Liver (tissue), 9 donors: Measurements from ENCODE around the gene MSI1. TPM values are rescaled to one million over a fixed set of nuclear protein-coding genes. Genes with fewer than 3 reads are reported as not detected.

Source experiments
- DNase-seq: peaks from one replicate; pipeline ENCODE4 v3.0.0-alpha.2; 2017; ENCODE audit warnings: low spot score
- H3K27ac ChIP-seq, 2 donors: one replicate each; pipeline ENCODE4 v1.7.0; 2013; ENCODE audit warnings: inconsistent platforms in 2 of 2, low read length in 2 of 2, control low read depth in 1 of 2, low read depth in 1 of 2, mild to moderate bottlenecking in 1 of 2
- H3K27me3 ChIP-seq, 4 donors: one replicate each; pipeline versions ENCODE4 v1.6.1 to v1.7.0; 2013; ENCODE audit warnings: low read length in 3 of 4, inconsistent platforms in 1 of 4, mild to moderate bottlenecking in 1 of 4, moderate library complexity in 1 of 4; ENCODE audit not compliant: control insufficient read depth in 4 of 4, insufficient read depth in 4 of 4
- H3K36me3 ChIP-seq, 4 donors: one replicate each; pipeline versions ENCODE4 v1.6.1 to v1.7.0; 2013; ENCODE audit warnings: low read length in 3 of 4, mild to moderate bottlenecking in 3 of 4, low read depth in 1 of 4, moderate library complexity in 1 of 4; ENCODE audit not compliant: control insufficient read depth in 4 of 4, insufficient read depth in 3 of 4
- H3K4me1 ChIP-seq, 4 donors: one replicate each; pipeline versions ENCODE4 v1.6.1 to v1.7.0; 2013; ENCODE audit warnings: low read length in 3 of 4, mild to moderate bottlenecking in 3 of 4, moderate library complexity in 1 of 4; ENCODE audit not compliant: control insufficient read depth in 4 of 4, insufficient read depth in 4 of 4
- H3K4me3 ChIP-seq, 3 donors: one replicate each; pipeline versions ENCODE4 v1.6.1 to v1.7.0; 2013; ENCODE audit warnings: low read length in 3 of 3, control low read depth in 1 of 3, low read depth in 1 of 3, mild to moderate bottlenecking in 1 of 3
- H3K9ac ChIP-seq, 2 donors: one replicate each; pipeline ENCODE4 v1.7.0; 2013; ENCODE audit warnings: low read length in 2 of 2, mild to moderate bottlenecking in 2 of 2, moderate library complexity in 2 of 2, control low read depth in 1 of 2, low read depth in 1 of 2
- H3K9me3 ChIP-seq, 4 donors: one replicate each; pipeline versions ENCODE4 v1.6.1 to v1.7.0; 2013; ENCODE audit warnings: low read length in 3 of 4; ENCODE audit not compliant: control insufficient read depth in 4 of 4
- EGR1 ChIP-seq, 2 donors: IDR thresholded peaks; 2 replicates each; pipeline ENCODE4 v1.6.1; 2016 to 2018; ENCODE audit warnings: antibody characterized with exemption in 2 of 2, low read depth in 2 of 2
- FOXA1 ChIP-seq: IDR thresholded peaks from 2 replicates; pipeline ENCODE4 v1.6.1; 2016; ENCODE audit warnings: antibody characterized with exemption
- FOXA2 ChIP-seq: IDR thresholded peaks from 2 replicates; pipeline ENCODE4 v1.6.1; 2016; ENCODE audit warnings: antibody characterized with exemption
- GABPA ChIP-seq, 2 donors: IDR thresholded peaks in 1 of 2; conservative IDR thresholded peaks in 1 of 2; 2 replicates each; pipeline ENCODE4 v1.6.1; 2016; ENCODE audit warnings: antibody characterized with exemption in 2 of 2, mild to moderate bottlenecking in 1 of 2, moderate library complexity in 1 of 2
- HNF4A ChIP-seq, 2 donors: conservative IDR thresholded peaks; 2 replicates each; pipeline ENCODE4 v1.6.1; 2016; ENCODE audit warnings: antibody characterized with exemption in 2 of 2, mild to moderate bottlenecking in 2 of 2
- HNF4G ChIP-seq: IDR thresholded peaks from 2 replicates; pipeline ENCODE4 v1.6.1; 2016; ENCODE audit warnings: antibody characterized with exemption
- JUND ChIP-seq, 2 donors: IDR thresholded peaks; 2 replicates each; pipeline ENCODE4 v1.6.1; 2016; ENCODE audit warnings: antibody characterized with exemption in 2 of 2
- MAX ChIP-seq: IDR thresholded peaks from 2 replicates; pipeline ENCODE4 v1.6.1; 2016; ENCODE audit warnings: antibody characterized with exemption
- NR2F2 ChIP-seq: IDR thresholded peaks from 2 replicates; pipeline ENCODE4 v1.6.1; 2016; ENCODE audit warnings: antibody characterized with exemption
- RAD21 ChIP-seq, 2 donors: IDR thresholded peaks; 2 replicates each; pipeline ENCODE4 v1.6.1; 2016; ENCODE audit warnings: antibody characterized with exemption in 2 of 2, mild to moderate bottlenecking in 2 of 2
- REST ChIP-seq: IDR thresholded peaks from 2 replicates; pipeline ENCODE4 v1.6.1; 2016; ENCODE audit warnings: antibody characterized with exemption, mild to moderate bottlenecking
- RXRA ChIP-seq, 2 donors: IDR thresholded peaks; 2 replicates each; pipeline ENCODE4 v1.6.1; 2017 to 2018; ENCODE audit warnings: antibody characterized with exemption in 2 of 2, mild to moderate bottlenecking in 1 of 2
- SP1 ChIP-seq: IDR thresholded peaks from 2 replicates; pipeline ENCODE4 v1.6.1; 2018; ENCODE audit warnings: antibody characterized with exemption, mild to moderate bottlenecking
- TAF1 ChIP-seq: conservative IDR thresholded peaks from 2 replicates; pipeline ENCODE4 v1.6.1; 2016; ENCODE audit warnings: antibody characterized with exemption, mild to moderate bottlenecking
- YY1 ChIP-seq: IDR thresholded peaks from 2 replicates; pipeline ENCODE4 v1.6.1; 2016; ENCODE audit warnings: antibody characterized with exemption, mild to moderate bottlenecking
- ZBTB33 ChIP-seq: IDR thresholded peaks from 2 replicates; pipeline ENCODE4 v1.6.1; 2016; ENCODE audit warnings: antibody characterized with exemption
- WGBS: extraction: QIAGEN DNeasy Blood & Tissue Kit; methylation state at CpG from one replicate; pipeline ENCODE4 v1.1.7; 2013; 5-methylcytosine and 5-hydroxymethylcytosine counted together
- polyA plus RNA-seq, 2 donors: library from polyadenylated mRNA; stranded (reverse) in 1 of 2; unstranded in 1 of 2; fragments of 200-250 nt in 1 of 2; fragments of >200 nt in 1 of 2; fragmentation: Nextera tagmentation in 1 of 2; extraction: Ambion mirVana in 1 of 2; gene quantifications; one replicate each; pipeline versions ENCODE4 v1.2.1 to v1.2.3, GENCODE V29; 2013 to 2015
- total RNA-seq, 2 donors: library from RNA; depleted of rRNA; stranded (reverse); fragments of >200 nt; gene quantifications; one replicate each; pipeline ENCODE4 v1.2.3, GENCODE V29; 2014
- TF ChIP-seq, protein P1 (sequence below): fragments of 150-350 bp; IDR thresholded peaks from 2 replicates; pipeline ENCODE4 v1.5.1; 2017; ENCODE audit warnings: improper control_type of control experiment, low read depth, low read length; ENCODE audit not compliant: missing input control
- TF ChIP-seq, protein P2 (sequence below): IDR thresholded peaks from 2 replicates; pipeline ENCODE4 v1.6.1; 2016; ENCODE audit warnings: antibody characterized with exemption
- donor health status: healthy.
- donor health status: healthy.
- donor health status: healthy.
- donor health status: healthy.
- donor health status: healthy.

MSI1 gene
- total and polyA plus RNA-seq, 4 donors = 0.13 to 1.2 TPM; not detected in 2

DNA sequence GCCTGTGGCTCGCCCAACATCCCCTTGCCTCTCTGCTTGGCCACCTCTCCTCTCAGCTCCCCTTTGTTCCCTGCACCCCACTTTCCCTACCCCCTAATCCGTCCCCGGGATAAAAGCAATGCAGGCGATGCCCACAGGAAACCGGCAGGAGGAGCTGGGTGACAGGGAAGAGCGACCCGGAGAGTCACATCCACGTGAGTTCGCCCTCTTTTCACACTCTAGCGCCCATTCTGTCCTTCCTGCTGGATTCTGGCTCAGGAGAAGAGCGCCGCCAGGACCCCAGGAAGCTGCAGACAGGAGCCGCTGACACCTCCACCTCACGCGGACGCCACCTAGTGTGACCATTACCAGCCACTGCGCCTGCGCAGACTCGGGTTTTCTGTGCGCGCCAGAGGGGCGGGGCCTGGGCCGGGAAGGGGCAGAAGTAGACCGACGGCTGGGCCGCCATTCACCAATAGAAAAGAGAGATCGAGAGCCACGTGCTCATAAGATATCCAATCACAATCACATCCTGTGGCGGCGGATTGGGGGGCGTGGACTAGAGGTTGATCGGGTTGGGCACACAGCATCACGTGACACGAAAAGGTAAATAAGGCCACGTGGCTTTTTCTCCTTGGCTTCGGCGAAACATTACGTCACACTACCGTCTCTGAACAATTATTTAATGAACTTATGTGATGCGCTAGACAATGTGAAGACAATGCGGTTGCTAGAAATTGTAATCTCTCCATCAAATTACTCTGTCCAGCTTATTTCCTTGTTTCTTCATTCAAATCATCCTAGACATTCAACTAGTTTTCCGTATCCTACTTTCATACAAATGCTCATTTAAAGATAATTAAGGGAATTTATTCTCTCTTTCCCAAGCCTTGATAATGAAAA lies 51.5 kb downstream of the MSI1 start:
- H3K4me3 ChIP-seq = peak overlapping the region; percentile 54 to 95 (median 67)
- no peaks in the 10 kb centered on the region for H3K27me3 ChIP-seq
- H3K9me3 ChIP-seq = no peaks in the 10 kb centered on the region
- peaks cover 6 to 23% (median 13%) of the 10 kb centered on the region in 4 donors for H3K4me1 ChIP-seq
- 2% methylated on average over 42 of the region's 42 CpGs for WGBS
- H3K27ac ChIP-seq = peak overlapping the region; percentile 90 to 91
- peak; percentile 82 for TF ChIP-seq SP1
- peak in 1 of 2 donors; percentile 74 for TF ChIP-seq GABPA (IDR thresholded peaks at IDR 0.05 in 1 of 2, conservative IDR thresholded peaks at IDR 0.05 in 1 of 2)
- no peak for TF ChIP-seq NR2F2
- TF ChIP-seq EGR1 (IDR thresholded peaks at IDR 0.05; ENCODE audit: low read depth in 2 of 2) = no peak
- peak in 1 of 2 donors; percentile 4 for TF ChIP-seq HNF4A (conservative IDR thresholded peaks at IDR 0.05)
- TF ChIP-seq ZBTB33 = peak; percentile 35
- TF ChIP-seq RAD21 (IDR thresholded peaks at IDR 0.05) = peak; percentile 18 to 37
- TF ChIP-seq, protein P1, sequence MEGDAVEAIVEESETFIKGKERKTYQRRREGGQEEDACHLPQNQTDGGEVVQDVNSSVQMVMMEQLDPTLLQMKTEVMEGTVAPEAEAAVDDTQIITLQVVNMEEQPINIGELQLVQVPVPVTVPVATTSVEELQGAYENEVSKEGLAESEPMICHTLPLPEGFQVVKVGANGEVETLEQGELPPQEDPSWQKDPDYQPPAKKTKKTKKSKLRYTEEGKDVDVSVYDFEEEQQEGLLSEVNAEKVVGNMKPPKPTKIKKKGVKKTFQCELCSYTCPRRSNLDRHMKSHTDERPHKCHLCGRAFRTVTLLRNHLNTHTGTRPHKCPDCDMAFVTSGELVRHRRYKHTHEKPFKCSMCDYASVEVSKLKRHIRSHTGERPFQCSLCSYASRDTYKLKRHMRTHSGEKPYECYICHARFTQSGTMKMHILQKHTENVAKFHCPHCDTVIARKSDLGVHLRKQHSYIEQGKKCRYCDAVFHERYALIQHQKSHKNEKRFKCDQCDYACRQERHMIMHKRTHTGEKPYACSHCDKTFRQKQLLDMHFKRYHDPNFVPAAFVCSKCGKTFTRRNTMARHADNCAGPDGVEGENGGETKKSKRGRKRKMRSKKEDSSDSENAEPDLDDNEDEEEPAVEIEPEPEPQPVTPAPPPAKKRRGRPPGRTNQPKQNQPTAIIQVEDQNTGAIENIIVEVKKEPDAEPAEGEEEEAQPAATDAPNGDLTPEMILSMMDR = peak; percentile 36
- peak; percentile 99 for TF ChIP-seq FOXA1
- peak; percentile 98 for TF ChIP-seq TAF1
- peak; percentile 56 to 60 for TF ChIP-seq JUND (IDR thresholded peaks at IDR 0.05)
- TF ChIP-seq YY1 = peak; percentile 81
- TF ChIP-seq, protein P2, sequence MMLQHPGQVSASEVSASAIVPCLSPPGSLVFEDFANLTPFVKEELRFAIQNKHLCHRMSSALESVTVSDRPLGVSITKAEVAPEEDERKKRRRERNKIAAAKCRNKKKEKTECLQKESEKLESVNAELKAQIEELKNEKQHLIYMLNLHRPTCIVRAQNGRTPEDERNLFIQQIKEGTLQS = peak; percentile 20
- peak; percentile 98 for TF ChIP-seq MAX
- TF ChIP-seq REST = peak; percentile 94
- peak; percentile 100 for TF ChIP-seq FOXA2
- TF ChIP-seq HNF4G = no peak
- peak; percentile 28 to 50 for TF ChIP-seq RXRA (IDR thresholded peaks at IDR 0.05)
- H3K36me3 ChIP-seq = no peaks in the 10 kb centered on the region
- peak overlapping the region; percentile 68 to 82 for H3K9ac ChIP-seq
- peak; percentile 99 for DNase-seq
